Globus pallidus (tissue), 1 donor: ENCODE results near the gene TMCC3.
A peak's percentile ranks its signal among the peaks of the same experiment; 100 is the strongest.
"Not testable (repeated sequence)": the region's sequence is repeated elsewhere in the genome, so short reads cannot be mapped to it uniquely, and the experiment has no call there.

ENCODE experiments used
- DNase-seq: peaks from one replicate; pipeline ENCODE4 v3.0.0-alpha.2; 2015; ENCODE audit warnings: low spot score

Gene TMCC3

GRCh38 chr12:94566345-94566744 is 84.0 kb downstream of the TMCC3 start:
- peak; percentile 97 for DNase-seq

- peak; percentile 64 for DNase-seq
Observed at GRCh38 chr12:94565683-94566082, 84.7 kb downstream of the TMCC3 start.

GRCh38 chr12:94563286-94563685 is 87.1 kb downstream of the TMCC3 start:
- DNase-seq, result no peak

- DNase-seq, result peak; percentile 96
Observed at GRCh38 chr12:94561943-94562411, 88.4 kb downstream of the TMCC3 start.

GRCh38 chr12:94560431-94561221 is 89.7 kb downstream of the TMCC3 start:
- DNase-seq, result peak; percentile 61

- no peak for DNase-seq
Observed at GRCh38 chr12:94558612-94559011, 91.7 kb downstream of the TMCC3 start.

- no peak for DNase-seq
Observed at GRCh38 chr12:94557746-94558295, 92.5 kb downstream of the TMCC3 start.

- DNase-seq, result no peak
Observed at GRCh38 chr12:94555687-94556086, 94.7 kb downstream of the TMCC3 start.

GRCh38 chr12:94553875-94554274 is 96.5 kb downstream of the TMCC3 start:
- DNase-seq, result no peak

- DNase-seq, result peak; percentile 93
Observed at GRCh38 chr12:94553130-94553519, 97.2 kb downstream of the TMCC3 start.

- DNase-seq, result no peak
Observed at GRCh38 chr12:94551810-94552209, 98.5 kb downstream of the TMCC3 start.

GRCh38 chr12:94550964-94551363 is 99.4 kb downstream of the TMCC3 start:
- DNase-seq, result no peak

GRCh38 chr12:94548833-94549232 is 101.5 kb downstream of the TMCC3 start:
- not testable (repeated sequence) for DNase-seq

GRCh38 chr12:94545935-94546771 is 104.2 kb downstream of the TMCC3 start:
- DNase-seq, result no peak

- no peak for DNase-seq
Observed at GRCh38 chr12:94544355-94544754, 106.0 kb downstream of the TMCC3 start.

GRCh38 chr12:94538318-94538717 is 112.0 kb downstream of the TMCC3 start:
- DNase-seq, result no peak

GRCh38 chr12:94536040-94536965 is 114.1 kb downstream of the TMCC3 start:
- DNase-seq, result no peak

- no peak for DNase-seq
Observed at GRCh38 chr12:94535510-94535921, 114.8 kb downstream of the TMCC3 start.

- DNase-seq, result no peak
Observed at GRCh38 chr12:94534774-94535509, 115.4 kb downstream of the TMCC3 start.

GRCh38 chr12:94534278-94534677 is 116.1 kb downstream of the TMCC3 start:
- DNase-seq, result no peak
